CD8-positive, alpha-beta memory T cell (primary cell): ENCODE results near the gene THSD7A. TPM values are rescaled to one million over a fixed set of nuclear protein-coding genes. Genes with fewer than 3 reads are reported as not detected.

ENCODE experiments used
- CTCF ChIA-PET: fragments of 350-600 bp; sonication (Branson Sonifier 250); formaldehyde crosslinking; loops from one replicate; lab custom pipeline; 2021; ENCODE audit warnings: antibody characterized with exemption; lab: Charles Lee
- POLR2A ChIA-PET: fragments of 350-600 bp; sonication (Branson Sonifier 250); formaldehyde crosslinking; loops from one replicate; lab custom pipeline; 2021; ENCODE audit warnings: antibody characterized with exemption; lab: Charles Lee
- DNase-seq, 5 donors: peaks; one replicate each; pipeline versions ENCODE4 v3.0.0 to v3.0.0-alpha.2; 2020 to 2022; ENCODE audit warnings: mixed read lengths in 1 of 5
- H3K27ac ChIP-seq: one replicate; pipeline ENCODE4 v1.7.0; 2013; ENCODE audit warnings: low read depth, mild to moderate bottlenecking, low read length, moderate library complexity
- H3K27me3 ChIP-seq: 2 replicates; pipeline ENCODE4 v1.7.0; 2013; ENCODE audit warnings: low read length, mild to moderate bottlenecking; ENCODE audit not compliant: insufficient read depth, poor library complexity, severe bottlenecking
- H3K36me3 ChIP-seq: 2 replicates; pipeline ENCODE4 v1.7.0; 2013; ENCODE audit warnings: mild to moderate bottlenecking, low read length, moderate library complexity; ENCODE audit not compliant: insufficient read depth
- H3K4me1 ChIP-seq: 2 replicates; pipeline ENCODE4 v1.7.0; 2013; ENCODE audit warnings: mild to moderate bottlenecking, low read length, moderate library complexity; ENCODE audit not compliant: insufficient read depth
- H3K4me3 ChIP-seq: 2 replicates; pipeline ENCODE4 v1.7.0; 2013; ENCODE audit warnings: mild to moderate bottlenecking, low read length
- H3K9me3 ChIP-seq: 2 replicates; pipeline ENCODE4 v1.7.0; 2013; ENCODE audit warnings: mild to moderate bottlenecking, low read length
- H3K27ac Mint-ChIP-seq, 8 donors: one replicate each; pipeline ENCODE4 v1.8.0; 2020 to 2021; ENCODE audit warnings: mixed read lengths in 8 of 8, mild to moderate bottlenecking in 6 of 8, inconsistent platforms in 3 of 8, moderate library complexity in 3 of 8
- H3K27me3 Mint-ChIP-seq, 2 donors: one replicate each; pipeline ENCODE4 v1.8.0; 2020 to 2021; ENCODE audit warnings: mixed read lengths in 2 of 2, mild to moderate bottlenecking in 1 of 2, moderate library complexity in 1 of 2
- H3K36me3 Mint-ChIP-seq, 3 donors: one replicate each; pipeline ENCODE4 v1.8.0; 2020 to 2021; ENCODE audit warnings: mixed read lengths in 3 of 3, inconsistent platforms in 1 of 3, mild to moderate bottlenecking in 1 of 3
- H3K4me1 Mint-ChIP-seq, 3 donors: one replicate each; pipeline ENCODE4 v1.8.0; 2020 to 2021; ENCODE audit warnings: mixed read lengths in 3 of 3, inconsistent platforms in 1 of 3, mild to moderate bottlenecking in 1 of 3
- H3K4me3 Mint-ChIP-seq, 7 donors: one replicate each; pipeline ENCODE4 v1.8.0; 2020 to 2021; ENCODE audit warnings: mixed read lengths in 7 of 7, mild to moderate bottlenecking in 6 of 7, moderate library complexity in 4 of 7, inconsistent platforms in 2 of 7
- H3K9me3 Mint-ChIP-seq, 5 donors: one replicate each; pipeline ENCODE4 v1.8.0; 2020 to 2022; ENCODE audit warnings: mixed read lengths in 5 of 5, mild to moderate bottlenecking in 3 of 5, moderate library complexity in 2 of 5, inconsistent platforms in 1 of 5
- polyA plus RNA-seq: library from polyadenylated mRNA; unstranded; fragments of 300-500 nt; fragmentation: Illumina TruSeq; gene quantifications from one replicate; pipeline ENCODE4 v1.2.3, GENCODE V29; 2021
- total RNA-seq, 2 experiments: library from RNA; stranded (reverse); gene quantifications; one replicate each; pipeline ENCODE4 v1.2.3, GENCODE V29; 2021

Gene THSD7A
- total and polyA plus RNA-seq, 3 experiments from 2014 or later = not detected

GRCh38 chr7:11706666-11707605 is 125.1 kb downstream of the THSD7A start:
- no peaks in the 10 kb centered on the region for H3K9me3 ChIP-seq
- no peak overlapping the region for H3K4me3 ChIP-seq
- no peaks in the 10 kb centered on the region for H3K4me1 Mint-ChIP-seq
- H3K4me1 ChIP-seq = no peaks in the 10 kb centered on the region
- ChIA-PET CTCF (no interaction called here), POLR2A (no interaction called here)
- no peaks in the 10 kb centered on the region for H3K27me3 Mint-ChIP-seq
- no peak for DNase-seq
- no peak overlapping the region for H3K27ac Mint-ChIP-seq
- H3K36me3 Mint-ChIP-seq = no peaks in the 10 kb centered on the region
- H3K4me3 Mint-ChIP-seq = no peak overlapping the region
- peaks cover 0 to 5% (median 0%) of the 10 kb centered on the region in 5 donors for H3K9me3 Mint-ChIP-seq
- H3K27ac ChIP-seq = no peak overlapping the region
- H3K27me3 ChIP-seq = no peaks in the 10 kb centered on the region
- no peaks in the 10 kb centered on the region for H3K36me3 ChIP-seq

DNA sequence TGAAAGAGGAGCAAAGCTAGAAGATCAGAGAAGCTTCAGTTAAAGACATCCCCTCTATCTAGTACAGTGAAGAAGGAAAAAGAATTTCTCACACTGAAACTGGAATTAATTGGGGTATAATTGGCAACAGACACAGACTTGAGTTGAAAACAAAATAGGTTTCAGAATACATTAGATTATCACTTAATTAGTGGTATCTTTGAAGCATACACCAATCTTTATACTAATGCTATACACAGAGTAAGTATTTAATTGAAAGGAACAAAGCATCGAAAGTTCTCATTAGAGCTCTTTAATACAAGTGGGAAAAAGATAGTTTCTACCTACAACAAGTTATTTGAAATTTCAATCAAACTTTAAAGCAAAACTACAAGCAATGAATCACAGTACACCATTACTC is 128.2 kb downstream of the THSD7A start:
- Mint-ChIP-seq H3K27ac (no peak overlapping the region), H3K4me3 (no peak overlapping the region), H3K4me1 (no peaks in the 10 kb centered on the region), H3K36me3 (no peaks in the 10 kb centered on the region), H3K9me3 (peaks cover 0 to 5% (median 0%) of the 10 kb centered on the region in 5 donors), H3K27me3 (no peaks in the 10 kb centered on the region)
- Histone ChIP-seq H3K9me3 (no peaks in the 10 kb centered on the region), H3K4me1 (no peaks in the 10 kb centered on the region), H3K4me3 (no peak overlapping the region), H3K27ac (no peak overlapping the region), H3K36me3 (no peaks in the 10 kb centered on the region), H3K27me3 (no peaks in the 10 kb centered on the region)
- CTCF ChIA-PET = no interaction called here
- DNase-seq = no peak
- POLR2A ChIA-PET = no interaction called here

DNA sequence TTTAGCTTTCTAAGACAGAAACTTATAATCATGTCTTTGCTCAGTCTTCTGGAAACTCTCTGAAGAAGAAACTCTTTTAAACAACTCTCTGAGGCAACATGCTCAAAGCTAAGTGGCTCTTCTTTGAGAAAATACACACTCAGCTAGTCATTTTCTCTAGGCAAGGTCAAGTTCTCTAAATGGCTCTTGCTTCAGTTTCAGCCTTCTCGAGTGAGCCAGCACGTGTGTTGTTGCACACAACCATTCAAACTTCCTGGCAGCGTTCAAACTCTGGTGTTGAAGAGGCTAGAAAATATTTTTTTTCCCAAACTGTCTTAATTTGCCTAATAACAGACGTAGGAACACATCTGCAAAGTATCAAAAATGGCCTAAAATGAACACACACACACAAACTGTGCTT is 129.1 kb downstream of the THSD7A start:
- Histone ChIP-seq H3K4me1 (no peaks in the 10 kb centered on the region), H3K4me3 (no peak overlapping the region), H3K36me3 (no peaks in the 10 kb centered on the region), H3K9me3 (no peaks in the 10 kb centered on the region), H3K27ac (no peak overlapping the region), H3K27me3 (no peaks in the 10 kb centered on the region)
- Mint-ChIP-seq H3K9me3 (peaks cover 0 to 2% (median 0%) of the 10 kb centered on the region in 5 donors), H3K4me1 (no peaks in the 10 kb centered on the region), H3K36me3 (no peaks in the 10 kb centered on the region), H3K4me3 (no peak overlapping the region), H3K27me3 (no peaks in the 10 kb centered on the region), H3K27ac (no peak overlapping the region)
- ChIA-PET POLR2A (no interaction called here), CTCF (no interaction called here)
- DNase-seq = no peak

DNA sequence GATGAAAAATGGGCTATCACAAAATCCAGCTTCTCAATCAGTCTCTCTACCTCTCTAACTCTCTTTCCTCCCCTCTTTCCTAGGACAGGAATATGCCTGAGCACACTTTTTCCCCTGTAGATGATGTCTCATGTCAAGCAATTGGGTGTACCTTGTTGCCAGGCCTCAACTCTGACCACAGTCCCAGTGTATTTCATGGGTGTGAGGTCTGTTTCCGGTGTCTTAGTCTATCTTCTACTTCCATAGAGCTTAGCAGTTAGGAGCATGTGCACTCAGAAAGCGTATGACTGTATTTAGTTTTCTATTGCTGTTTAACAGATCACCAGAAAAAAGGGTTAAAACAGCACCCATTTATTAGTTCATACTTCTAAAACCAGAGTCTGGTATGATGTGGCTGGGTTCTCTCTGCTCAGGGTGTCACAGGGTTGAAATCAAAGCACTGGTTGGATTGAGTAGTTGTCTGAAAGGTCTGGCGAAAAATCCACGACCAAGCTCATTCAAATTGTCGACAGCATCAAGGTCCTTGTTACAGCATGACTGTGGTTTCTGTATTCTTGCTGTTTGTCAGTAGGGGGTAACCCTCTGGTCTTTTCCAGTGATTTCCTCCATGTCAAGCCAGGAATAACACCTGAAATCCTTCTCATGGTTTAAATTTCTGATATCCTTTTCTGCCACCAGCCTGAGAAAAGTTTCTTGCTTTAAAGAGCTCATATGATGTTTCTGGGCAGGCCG is 130.0 kb downstream of the THSD7A start:
- Histone ChIP-seq H3K4me1 (no peaks in the 10 kb centered on the region), H3K27ac (no peak overlapping the region), H3K27me3 (no peaks in the 10 kb centered on the region), H3K4me3 (no peak overlapping the region), H3K9me3 (no peaks in the 10 kb centered on the region), H3K36me3 (no peaks in the 10 kb centered on the region)
- CTCF ChIA-PET = no interaction called here
- Mint-ChIP-seq H3K4me1 (no peaks in the 10 kb centered on the region), H3K27me3 (no peaks in the 10 kb centered on the region), H3K9me3 (peaks cover 0 to 2% (median 0%) of the 10 kb centered on the region in 5 donors), H3K27ac (no peak overlapping the region), H3K36me3 (no peaks in the 10 kb centered on the region), H3K4me3 (no peak overlapping the region)
- POLR2A ChIA-PET = no interaction called here
- no peak for DNase-seq

GRCh38 chr7:11699666-11700065 is 132.3 kb downstream of the THSD7A start:
- no peak overlapping the region for H3K4me3 Mint-ChIP-seq
- no peaks in the 10 kb centered on the region for H3K9me3 Mint-ChIP-seq
- Histone ChIP-seq H3K4me1 (no peaks in the 10 kb centered on the region), H3K36me3 (no peaks in the 10 kb centered on the region), H3K9me3 (no peaks in the 10 kb centered on the region), H3K27me3 (no peaks in the 10 kb centered on the region), H3K4me3 (no peak overlapping the region), H3K27ac (no peak overlapping the region)
- CTCF ChIA-PET = no interaction called here
- H3K36me3 Mint-ChIP-seq = no peaks in the 10 kb centered on the region
- H3K27me3 Mint-ChIP-seq = peaks cover 0 to 1% of the 10 kb centered on the region in 2 donors
- POLR2A ChIA-PET = no interaction called here
- no peaks in the 10 kb centered on the region for H3K4me1 Mint-ChIP-seq
- DNase-seq = no peak
- H3K27ac Mint-ChIP-seq = no peak overlapping the region

DNA sequence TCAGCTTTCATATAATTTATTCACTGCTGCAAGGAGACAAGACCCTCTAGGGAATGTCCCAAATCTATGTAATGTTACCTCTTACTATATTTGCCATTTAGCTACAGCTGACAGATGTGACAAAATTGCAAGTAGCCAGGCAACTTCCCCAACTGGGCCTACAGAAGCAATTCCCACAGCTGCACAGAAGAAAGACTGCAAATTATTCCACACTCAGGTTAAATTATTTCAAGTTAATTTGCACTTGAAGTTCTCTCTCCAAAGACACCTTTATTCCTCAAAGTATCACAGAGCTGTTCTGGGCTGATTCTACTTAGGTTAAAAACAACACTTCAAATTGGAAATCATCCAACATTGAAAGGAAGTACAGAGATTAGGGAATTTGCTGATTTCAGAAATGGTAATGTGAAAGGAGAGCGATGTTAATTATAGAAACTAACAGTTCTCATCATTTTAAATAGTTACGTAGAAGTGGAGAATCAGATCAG is 133.6 kb downstream of the THSD7A start:
- no peaks in the 10 kb centered on the region for H3K27me3 ChIP-seq
- no peaks in the 10 kb centered on the region for H3K9me3 ChIP-seq
- no peak overlapping the region for H3K4me3 ChIP-seq
- POLR2A ChIA-PET = no interaction called here
- no peaks in the 10 kb centered on the region for H3K4me1 ChIP-seq
- no peak for DNase-seq
- no peaks in the 10 kb centered on the region for H3K36me3 Mint-ChIP-seq
- no peaks in the 10 kb centered on the region for H3K36me3 ChIP-seq
- no peaks in the 10 kb centered on the region for H3K9me3 Mint-ChIP-seq
- H3K27me3 Mint-ChIP-seq = peaks cover 0 to 1% of the 10 kb centered on the region in 2 donors
- H3K27ac Mint-ChIP-seq = no peak overlapping the region
- no peak overlapping the region for H3K4me3 Mint-ChIP-seq
- H3K27ac ChIP-seq = no peak overlapping the region
- CTCF ChIA-PET = no interaction called here
- no peaks in the 10 kb centered on the region for H3K4me1 Mint-ChIP-seq

- Mint-ChIP-seq H3K36me3 (no peaks in the 10 kb centered on the region), H3K27me3 (no peaks in the 10 kb centered on the region), H3K4me1 (no peaks in the 10 kb centered on the region), H3K9me3 (peaks cover 0 to 14% (median under 1%) of the 10 kb centered on the region in 5 donors), H3K27ac (no peak overlapping the region), H3K4me3 (no peak overlapping the region)
- Histone ChIP-seq H3K4me3 (no peak overlapping the region), H3K27me3 (no peaks in the 10 kb centered on the region), H3K4me1 (no peaks in the 10 kb centered on the region), H3K27ac (no peak overlapping the region), H3K36me3 (no peaks in the 10 kb centered on the region), H3K9me3 (no peaks in the 10 kb centered on the region)
- POLR2A ChIA-PET = no interaction called here
- CTCF ChIA-PET = no interaction called here
- DNase-seq = no peak
These were observed 141.6 kb downstream of the THSD7A start for GRCh38 chr7:11690395-11690794.

- ChIA-PET CTCF (no interaction called here), POLR2A (no interaction called here)
- no peaks in the 10 kb centered on the region for H3K4me1 ChIP-seq
- Mint-ChIP-seq H3K36me3 (no peaks in the 10 kb centered on the region), H3K4me3 (no peak overlapping the region), H3K27me3 (no peaks in the 10 kb centered on the region), H3K27ac (no peak overlapping the region), H3K4me1 (no peaks in the 10 kb centered on the region), H3K9me3 (peaks cover under 1 to 19% (median 2%) of the 10 kb centered on the region in 5 donors)
- H3K27me3 ChIP-seq = no peaks in the 10 kb centered on the region
- H3K4me3 ChIP-seq = no peak overlapping the region
- H3K36me3 ChIP-seq = no peaks in the 10 kb centered on the region
- H3K27ac ChIP-seq = no peak overlapping the region
- DNase-seq = no peak
- no peaks in the 10 kb centered on the region for H3K9me3 ChIP-seq
These were observed 142.9 kb downstream of the THSD7A start for GRCh38 chr7:11689096-11689495.
